ENCODE results near the gene PTOV1.

DNA sequence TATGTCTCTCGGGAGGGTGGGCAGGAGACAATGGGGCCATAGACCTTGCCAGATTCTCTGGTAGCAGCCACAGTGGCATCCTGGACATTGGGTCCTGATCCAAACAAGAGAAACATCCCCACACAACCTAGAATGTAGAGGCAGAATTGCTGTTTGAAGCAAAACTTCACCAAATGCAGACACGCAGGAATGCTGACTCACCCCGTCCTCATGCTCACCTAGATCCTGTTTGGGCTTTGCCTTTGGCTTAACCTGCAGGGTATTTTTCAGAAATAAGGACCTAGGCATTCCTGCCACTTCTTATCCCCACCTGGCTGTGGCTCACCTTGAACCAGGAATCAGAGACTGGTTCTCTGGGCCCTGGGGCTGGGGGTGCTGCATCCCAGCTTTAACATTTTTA, 33.8 kb downstream of the PTOV1 start:
- TF ChIP-seq EZH2phosphoT487 (IDR thresholded peaks at IDR 0.05; ENCODE audit: borderline replicate concordance, low read length), result no peak
- TF ChIP-seq, protein P1, sequence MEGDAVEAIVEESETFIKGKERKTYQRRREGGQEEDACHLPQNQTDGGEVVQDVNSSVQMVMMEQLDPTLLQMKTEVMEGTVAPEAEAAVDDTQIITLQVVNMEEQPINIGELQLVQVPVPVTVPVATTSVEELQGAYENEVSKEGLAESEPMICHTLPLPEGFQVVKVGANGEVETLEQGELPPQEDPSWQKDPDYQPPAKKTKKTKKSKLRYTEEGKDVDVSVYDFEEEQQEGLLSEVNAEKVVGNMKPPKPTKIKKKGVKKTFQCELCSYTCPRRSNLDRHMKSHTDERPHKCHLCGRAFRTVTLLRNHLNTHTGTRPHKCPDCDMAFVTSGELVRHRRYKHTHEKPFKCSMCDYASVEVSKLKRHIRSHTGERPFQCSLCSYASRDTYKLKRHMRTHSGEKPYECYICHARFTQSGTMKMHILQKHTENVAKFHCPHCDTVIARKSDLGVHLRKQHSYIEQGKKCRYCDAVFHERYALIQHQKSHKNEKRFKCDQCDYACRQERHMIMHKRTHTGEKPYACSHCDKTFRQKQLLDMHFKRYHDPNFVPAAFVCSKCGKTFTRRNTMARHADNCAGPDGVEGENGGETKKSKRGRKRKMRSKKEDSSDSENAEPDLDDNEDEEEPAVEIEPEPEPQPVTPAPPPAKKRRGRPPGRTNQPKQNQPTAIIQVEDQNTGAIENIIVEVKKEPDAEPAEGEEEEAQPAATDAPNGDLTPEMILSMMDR (IDR thresholded peaks at IDR 0.05; ENCODE audit: low read depth, low read length, poor library complexity, severe bottlenecking), result no peak

Data from DOHH2 (cell line).